Esophagus (tissue), 2 donors: ENCODE measurements around the gene MPC1. TPM values are rescaled to one million over a fixed set of nuclear protein-coding genes. Genes with fewer than 3 reads are reported as not detected.

Experiments used
- H3K27ac ChIP-seq, 2 donors: one replicate each; pipeline ENCODE4 v1.5.1; 2013; ENCODE audit warnings: low read depth in 2 of 2, mild to moderate bottlenecking in 2 of 2, inconsistent platforms in 1 of 2, low read length in 1 of 2, moderate library complexity in 1 of 2
- H3K27me3 ChIP-seq, 2 donors: one replicate each; pipeline ENCODE4 v1.6.1; 2013; ENCODE audit warnings: low read length in 2 of 2, control low read depth in 1 of 2, mild to moderate bottlenecking in 1 of 2; ENCODE audit not compliant: insufficient read depth in 2 of 2, control insufficient read depth in 1 of 2
- H3K36me3 ChIP-seq, 2 donors: one replicate each; pipeline ENCODE4 v1.6.1; 2013; ENCODE audit warnings: low read length in 1 of 2; ENCODE audit not compliant: control insufficient read depth in 2 of 2, insufficient read depth in 2 of 2
- H3K4me1 ChIP-seq, 2 donors: one replicate each; pipeline ENCODE4 v1.6.1; 2013; ENCODE audit warnings: low read length in 1 of 2; ENCODE audit not compliant: control insufficient read depth in 2 of 2, insufficient read depth in 2 of 2
- H3K4me3 ChIP-seq, 2 donors: one replicate each; pipeline ENCODE4 v1.5.1; 2013; ENCODE audit warnings: low read length in 2 of 2, mild to moderate bottlenecking in 2 of 2, low read depth in 1 of 2, moderate library complexity in 1 of 2
- H3K9me3 ChIP-seq, 2 donors: one replicate each; pipeline ENCODE4 v1.6.1; 2013; ENCODE audit warnings: mild to moderate bottlenecking in 2 of 2, low read depth in 1 of 2, low read length in 1 of 2, moderate library complexity in 1 of 2; ENCODE audit not compliant: control insufficient read depth in 2 of 2, insufficient read depth in 1 of 2
- WGBS, 2 donors: extraction: QIAGEN DNeasy Blood & Tissue Kit; methylation state at CpG; one replicate each; pipeline ENCODE4 v1.1.7; 2013; 5-methylcytosine and 5-hydroxymethylcytosine counted together
- polyA plus RNA-seq, 2 donors: library from polyadenylated mRNA; stranded (reverse); fragments of 200-250 nt; gene quantifications; one replicate each; pipeline ENCODE4 v1.2.3, GENCODE V29; 2013
- donor health status: healthy with polysubstance abuse.
- donor health status: Bipolar disorder and iron deficiency.

The MPC1 gene
- polyA plus RNA-seq, 2 donors: 53.0 to 65.5 TPM

GRCh38 chr6:166418691-166419143, 36.0 kb upstream of the MPC1 start:
- Histone ChIP-seq H3K27ac (no peak overlapping the region), H3K4me1 (peaks cover 0 to 9% of the 10 kb centered on the region in 2 donors), H3K27me3 (no peaks in the 10 kb centered on the region), H3K4me3 (no peak overlapping the region), H3K36me3 (peaks cover 5 to 17% of the 10 kb centered on the region in 2 donors), H3K9me3 (peaks cover 0 to 5% of the 10 kb centered on the region in 2 donors)
- WGBS, 2 donors: 88% methylated on average over 9 of the region's 9 CpGs

GRCh38 chr6:166417285-166417691, 34.5 kb upstream of the MPC1 start:
- 85 to 86% methylated on average over 6 of the region's 6 CpGs for WGBS, 2 donors
- Histone ChIP-seq H3K9me3 (peaks cover 0 to 5% of the 10 kb centered on the region in 2 donors), H3K27ac (no peak overlapping the region), H3K4me1 (peaks cover 0 to 9% of the 10 kb centered on the region in 2 donors), H3K36me3 (peaks cover 5 to 10% of the 10 kb centered on the region in 2 donors), H3K27me3 (no peaks in the 10 kb centered on the region), H3K4me3 (no peak overlapping the region)

DNA sequence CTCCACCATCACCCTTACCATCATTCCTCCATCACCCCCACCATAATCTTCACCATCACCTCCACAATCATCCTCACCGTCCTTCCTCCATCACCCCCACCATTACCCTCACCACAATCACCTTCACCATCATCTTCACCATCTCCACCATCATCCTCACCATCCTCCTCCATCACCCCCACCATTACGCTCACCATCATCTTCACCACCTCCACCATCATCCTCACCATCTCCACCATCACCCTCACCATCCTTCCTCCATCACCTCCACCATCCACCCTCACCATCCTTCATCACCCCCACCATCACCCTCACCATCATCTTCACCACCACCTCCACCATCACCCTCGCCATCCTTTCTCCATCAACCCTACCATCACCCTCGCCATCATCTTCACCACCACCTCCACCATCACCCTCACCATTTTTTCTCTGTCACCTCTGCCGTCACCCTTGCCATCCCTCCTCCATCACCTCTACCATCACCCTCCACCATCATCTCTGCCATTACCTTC, 33.1 kb upstream of the MPC1 start:
- 79 to 88% methylated on average over 5 of the region's 5 CpGs for WGBS, 2 donors
- H3K4me1 ChIP-seq: peaks cover 0 to 9% of the 10 kb centered on the region in 2 donors
- H3K4me3 ChIP-seq: no peak overlapping the region
- H3K9me3 ChIP-seq: peaks cover 0 to 5% of the 10 kb centered on the region in 2 donors
- H3K27ac ChIP-seq: peak overlapping the region in 1 of 2 donors; percentile 14
- H3K36me3 ChIP-seq: peaks cover 5 to 16% of the 10 kb centered on the region in 2 donors
- H3K27me3 ChIP-seq: no peaks in the 10 kb centered on the region

- Histone ChIP-seq H3K4me1 (peaks cover 0 to 9% of the 10 kb centered on the region in 2 donors), H3K4me3 (no peak overlapping the region), H3K27ac (peak overlapping the region in 1 of 2 donors; percentile 14), H3K9me3 (peaks cover 0 to 5% of the 10 kb centered on the region in 2 donors), H3K36me3 (peaks cover 5 to 16% of the 10 kb centered on the region in 2 donors), H3K27me3 (no peaks in the 10 kb centered on the region)
- 77 to 78% methylated on average over 5 of the region's 5 CpGs for WGBS, 2 donors
Measured at GRCh38 chr6:166415306-166415705, 32.6 kb upstream of the MPC1 start.

- Histone ChIP-seq H3K27me3 (no peaks in the 10 kb centered on the region), H3K36me3 (peaks cover 0 to 12% of the 10 kb centered on the region in 2 donors), H3K9me3 (peaks cover 0 to 5% of the 10 kb centered on the region in 2 donors), H3K4me1 (peaks cover 0 to 7% of the 10 kb centered on the region in 2 donors), H3K4me3 (no peak overlapping the region), H3K27ac (no peak overlapping the region)
- 89 to 92% methylated on average over 17 of the region's 17 CpGs for WGBS, 2 donors
Measured at GRCh38 chr6:166413491-166413951, 30.8 kb upstream of the MPC1 start.

- H3K4me1 ChIP-seq: peaks cover 0 to 7% of the 10 kb centered on the region in 2 donors
- H3K27ac ChIP-seq: no peak overlapping the region
- H3K9me3 ChIP-seq: peaks cover 0 to 5% of the 10 kb centered on the region in 2 donors
- no peak overlapping the region for H3K4me3 ChIP-seq
- peaks cover 0 to 12% of the 10 kb centered on the region in 2 donors for H3K36me3 ChIP-seq
- WGBS, 2 donors: 90 to 92% methylated on average over 13 of the region's 13 CpGs
- H3K27me3 ChIP-seq: no peaks in the 10 kb centered on the region
Measured at GRCh38 chr6:166412911-166413384, 30.2 kb upstream of the MPC1 start.

GRCh38 chr6:166412156-166412910, 29.6 kb upstream of the MPC1 start:
- peaks cover 0 to 7% of the 10 kb centered on the region in 2 donors for H3K4me1 ChIP-seq
- peaks cover 0 to 5% of the 10 kb centered on the region in 2 donors for H3K9me3 ChIP-seq
- H3K36me3 ChIP-seq: peaks cover 0 to 12% of the 10 kb centered on the region in 2 donors
- H3K4me3 ChIP-seq: no peak overlapping the region
- 93 to 94% methylated on average over 49 of the region's 49 CpGs for WGBS, 2 donors
- no peak overlapping the region for H3K27ac ChIP-seq
- H3K27me3 ChIP-seq: no peaks in the 10 kb centered on the region

GRCh38 chr6:166411721-166412151, 29.0 kb upstream of the MPC1 start:
- Histone ChIP-seq H3K27ac (no peak overlapping the region), H3K9me3 (peaks cover 0 to 5% of the 10 kb centered on the region in 2 donors), H3K4me1 (peaks cover 0 to 7% of the 10 kb centered on the region in 2 donors), H3K4me3 (no peak overlapping the region), H3K27me3 (no peaks in the 10 kb centered on the region), H3K36me3 (peaks cover 0 to 12% of the 10 kb centered on the region in 2 donors)
- WGBS, 2 donors: 82% methylated on average over 12 of the region's 12 CpGs

GRCh38 chr6:166411271-166411670, 28.5 kb upstream of the MPC1 start:
- Histone ChIP-seq H3K27me3 (no peaks in the 10 kb centered on the region), H3K4me1 (peaks cover 0 to 7% of the 10 kb centered on the region in 2 donors), H3K27ac (no peak overlapping the region), H3K9me3 (peaks cover 0 to 5% of the 10 kb centered on the region in 2 donors), H3K36me3 (peaks cover 0 to 12% of the 10 kb centered on the region in 2 donors), H3K4me3 (no peak overlapping the region)
- 81 to 82% methylated on average over 15 of the region's 15 CpGs for WGBS, 2 donors
